K562 (cell line): Measurements from ENCODE around the gene CCDC137. TPM values are rescaled to one million over a fixed set of nuclear protein-coding genes. Genes with fewer than 3 reads are reported as not detected.

Experiments used
- ATAC-seq: fragments of 200-7000 bp; cut with Tn5 transposase; 3 replicates; pipeline ENCODE4 v1.9.1; 2020; ENCODE audit warnings: moderate library complexity
- BruUV-seq: library from RNA; stranded (reverse); fragments of 400-500 nt; replicated peaks from 2 replicates; lab custom pipeline; 2021; lab: Mats Ljungman, UMichigan
- CTCF ChIA-PET: fragments of 300-600 bp; formaldehyde crosslinking; extraction: SDS; loops from one replicate; lab custom pipeline; 2021; ENCODE audit warnings: low intra/inter-chr PET ratio; lab: Yijun Ruan, JAX
- POLR2A ChIA-PET: fragments of 300-600, 350-650 bp; sonication (Branson Sonifier 250); formaldehyde crosslinking; extraction: SDS; loops from one replicate; lab custom pipeline; 2021; ENCODE audit warnings: antibody characterized with exemption, inconsistent platforms; lab: Yijun Ruan, JAX
- DNase-seq, 4 experiments: peaks; one replicate each; pipeline versions ENCODE4 v3.0.0 to v3.0.0-alpha.2; 2011 to 2018; ENCODE audit warnings: low spot score in 3 of 4, mixed read lengths in 3 of 4; ENCODE audit errors: extremely low read depth in 1 of 4
- FAIRE-seq: peaks from 2 replicates; lab custom pipeline; 2011; peaks lifted over from hg19 to GRCh38; lab: Jason Lieb, UNC
- H2AFZ ChIP-seq: 2 replicates; pipeline ENCODE4 v1.6.0; 2011; ENCODE audit warnings: low read depth, low read length, control low read depth, inconsistent platforms
- H3K27ac ChIP-seq: fragments of 200-600 bp; 3 replicates; pipeline ENCODE4 v1.8.0; 2011; ENCODE audit warnings: low read depth, mild to moderate bottlenecking, control low read depth, inconsistent platforms, low read length, moderate library complexity, mixed read lengths; ENCODE audit errors: extremely low read depth
- H3K27me3 ChIP-seq, 2 experiments: fragments of 300-600 bp in 1 of 2; 2 replicates in 1 of 2; 3 replicates in 1 of 2; pipeline versions ENCODE4 v1.6.0 to v1.8.0; 2011; ENCODE audit warnings: inconsistent platforms in 2 of 2, low read length in 2 of 2, mild to moderate bottlenecking in 1 of 2, mixed read lengths in 1 of 2, moderate library complexity in 1 of 2; ENCODE audit not compliant: control insufficient read depth in 2 of 2, insufficient read depth in 2 of 2
- H3K36me3 ChIP-seq: fragments of 300-600 bp; 3 replicates; pipeline ENCODE4 v1.8.0; 2011; ENCODE audit warnings: mild to moderate bottlenecking, low read length, inconsistent platforms; ENCODE audit not compliant: control insufficient read depth, insufficient read depth
- H3K4me1 ChIP-seq, 2 experiments: fragments of 200-600 bp in 1 of 2; replicated peaks in 1 of 2; 2 replicates in 1 of 2; 3 replicates in 1 of 2; pipeline versions ENCODE4 v1.5.1 to v1.8.0; 2011; ENCODE audit warnings: inconsistent platforms in 2 of 2, low read length in 2 of 2, mild to moderate bottlenecking in 1 of 2, mixed read lengths in 1 of 2, moderate library complexity in 1 of 2; ENCODE audit not compliant: control insufficient read depth in 2 of 2, insufficient read depth in 2 of 2
- H3K4me2 ChIP-seq: 2 replicates; pipeline ENCODE4 v1.6.1; 2011; ENCODE audit warnings: low read length, control low read depth, inconsistent platforms, mixed read lengths; ENCODE audit not compliant: insufficient read depth
- H3K4me3 ChIP-seq: fragments of 200-600 bp; sonication (generic), shearing (Covaris generic); 2 replicates; pipeline ENCODE4 v1.5.1; 2016; ENCODE audit warnings: control low read depth, inconsistent platforms
- H3K79me2 ChIP-seq: fragments of 200-600 bp; 3 replicates; pipeline ENCODE4 v1.8.0; 2011; ENCODE audit warnings: low read length, inconsistent platforms; ENCODE audit not compliant: control insufficient read depth, insufficient read depth
- H3K9ac ChIP-seq, 2 experiments: 2 replicates each; pipeline versions ENCODE4 v1.6.0 to v1.6.1; 2011; ENCODE audit warnings: low read depth in 2 of 2, low read length in 2 of 2, control low read depth in 1 of 2, inconsistent platforms in 1 of 2, mild to moderate bottlenecking in 1 of 2, mixed read lengths in 1 of 2; ENCODE audit not compliant: insufficient read depth in 1 of 2
- H3K9me1 ChIP-seq: one replicate; pipeline ENCODE4 v1.6.0; 2011; ENCODE audit warnings: inconsistent platforms, mild to moderate bottlenecking, low read length, moderate library complexity; ENCODE audit not compliant: control insufficient read depth, insufficient read depth
- H3K9me3 ChIP-seq: replicated peaks from 2 replicates; pipeline ENCODE4 v1.5.1; 2011; ENCODE audit warnings: low read depth, low read length, inconsistent platforms; ENCODE audit not compliant: control insufficient read depth, insufficient read depth
- H4K20me1 ChIP-seq: replicated peaks from 2 replicates; pipeline ENCODE4 v1.6.1; 2011; ENCODE audit warnings: low read length, inconsistent platforms, mixed read lengths; ENCODE audit not compliant: control insufficient read depth, insufficient read depth
- BRCA1 ChIP-seq, 2 experiments: fragments of 450-650 bp in 1 of 2; sonication (generic) in 1 of 2; formaldehyde crosslinking in 1 of 2; IDR thresholded peaks; 2 replicates each; pipeline versions ENCODE4 v1.5.0 to v1.6.1; 2017 to 2020; ENCODE audit warnings: mild to moderate bottlenecking in 1 of 2, missing genetic modification reagents in 1 of 2
- DPF2 ChIP-seq: fragments of 450-650 bp; IDR thresholded peaks from 2 replicates; pipeline ENCODE4 v1.6.1; 2016
- GATAD2A ChIP-seq: fragments of 450-650 bp; IDR thresholded peaks from 2 replicates; pipeline ENCODE4 v1.6.1; 2017
- HIVEP1 ChIP-seq: fragments of 250-450 bp; sonication (Bioruptor Pico); IDR thresholded peaks from 2 replicates; pipeline ENCODE4 v1.4.0; 2020; ENCODE audit warnings: mild to moderate bottlenecking
- MAX ChIP-seq: sonication (generic); formaldehyde crosslinking; IDR thresholded peaks from 2 replicates; pipeline ENCODE4 v1.9.0; 2022; ENCODE audit warnings: mild to moderate bottlenecking, missing genetic modification reagents
- MCM7 ChIP-seq, 2 experiments: fragments of 450-650 bp; IDR thresholded peaks; 2 replicates each; pipeline ENCODE4 v1.6.1; 2016 to 2018
- MEIS2 ChIP-seq: fragments of 450-650 bp; IDR thresholded peaks from 2 replicates; pipeline ENCODE4 v1.6.1; 2014; ENCODE audit warnings: mild to moderate bottlenecking; ENCODE audit not compliant: partially characterized antibody
- MYNN ChIP-seq, 2 experiments: sonication (generic); formaldehyde crosslinking in 1 of 2; IDR thresholded peaks; 2 replicates each; pipeline versions ENCODE4 v1.5.0 to v1.6.1; 2016 to 2020; ENCODE audit warnings: antibody characterized with exemption in 1 of 2, missing genetic modification reagents in 1 of 2
- NCOR1 ChIP-seq: fragments of 450-650 bp; IDR thresholded peaks from 2 replicates; pipeline ENCODE4 v1.6.1; 2016; ENCODE audit warnings: mild to moderate bottlenecking, moderate library complexity
- TFAP4 ChIP-seq: sonication (generic); formaldehyde crosslinking; IDR thresholded peaks from 2 replicates; pipeline ENCODE4 v1.8.0; 2022; ENCODE audit warnings: missing genetic modification reagents, mild to moderate bottlenecking, moderate library complexity, borderline replicate concordance
- ZBTB1 ChIP-seq: sonication (generic); formaldehyde crosslinking; IDR thresholded peaks from 2 replicates; pipeline ENCODE4 v1.8.1; 2023; ENCODE audit warnings: missing genetic modification reagents, low read depth, mild to moderate bottlenecking, borderline replicate concordance
- ZNF121 ChIP-seq: sonication (generic); formaldehyde crosslinking; conservative IDR thresholded peaks from 2 replicates; pipeline ENCODE4 v1.8.0; 2022; ENCODE audit warnings: missing genetic modification reagents
- ZNF316 ChIP-seq: fragments of 450-650 bp; IDR thresholded peaks from 2 replicates; pipeline ENCODE4 v1.6.1; 2016
- ZNF324 ChIP-seq: fragments of 250-450 bp; sonication (Bioruptor Pico); IDR thresholded peaks from 2 replicates; pipeline ENCODE4 v1.4.0; 2020; ENCODE audit warnings: mild to moderate bottlenecking
- ZNF586 ChIP-seq: fragments of 450-650 bp; formaldehyde crosslinking; conservative IDR thresholded peaks from 2 replicates; pipeline ENCODE4 v1.4.0; 2020; ENCODE audit warnings: mild to moderate bottlenecking, moderate library complexity
- ZNF699 ChIP-seq: fragments of 250-450 bp; sonication (Bioruptor Pico); IDR thresholded peaks from 2 replicates; pipeline ENCODE4 v1.8.0; 2021; ENCODE audit warnings: mild to moderate bottlenecking, moderate library complexity; ENCODE audit not compliant: insufficient replicate concordance
- ZNF707 ChIP-seq: fragments of 250-450 bp; sonication (Bioruptor Pico); conservative IDR thresholded peaks from 2 replicates; pipeline ENCODE4 v1.8.0; 2022; ENCODE audit warnings: inconsistent platforms, mild to moderate bottlenecking, moderate library complexity
- WGBS: fragments of 100-300 bp; shearing (Covaris generic); methylation state at CpG from one replicate; pipeline ENCODE4 v1.1.6; 2016; ENCODE audit warnings: low coverage, mixed read lengths; ENCODE audit not compliant: insufficient coverage; ENCODE audit errors: missing lambda C conversion rate; 5-methylcytosine and 5-hydroxymethylcytosine counted together
- in situ Hi-C: fragments of 300-500 bp; cut with MboI; formaldehyde crosslinking; loops from 4 replicates; pipeline ENCODE4 v1.15.0; 2018; ENCODE audit warnings: inconsistent platforms, mixed read lengths
- intact Hi-C: fragments of 100-400 bp; cut with micrococcal nuclease; formaldehyde crosslinking; loops from 2 replicates; pipeline ENCODE4 v1.14.2; 2022
- polyA plus RNA-seq, 8 experiments: library from polyadenylated mRNA; depleted of rRNA in 4 of 8; stranded (reverse) in 5 of 8; unstranded in 3 of 8; fragments of >200 nt; fragmentation: Nextera tagmentation in 2 of 8; fragmentation: Illumina TruSeq in 1 of 8; extraction: Ambion mirVana in 2 of 8; extraction: Trizol in 1 of 8; gene quantifications; 2 replicates each; pipeline versions ENCODE4 v1.2.1 to v1.2.3, GENCODE V29; 2011 to 2014; ENCODE audit warnings: inconsistent platforms in 1 of 8, missing spikeins in 1 of 8
- total RNA-seq, 7 experiments: library from RNA; depleted of rRNA in 6 of 7; stranded (reverse); fragments of >200 nt in 6 of 7; fragmentation: Illumina TruSeq in 2 of 7; extraction: Trizol in 2 of 7; gene quantifications; 2 replicates each; pipeline versions ENCODE4 v1.2.1 to v1.2.3, GENCODE V29; 2011 to 2021; ENCODE audit warnings: low replicate concordance in 1 of 7
- TF ChIP-seq, protein P1 (sequence below): fragments of 450-650 bp; IDR thresholded peaks from one replicate; pipeline ENCODE4 v1.6.1; 2018; ENCODE audit warnings: mild to moderate bottlenecking, moderate library complexity; ENCODE audit not compliant: partially characterized antibody
- TF ChIP-seq, protein P2 (sequence below): sonication (generic); formaldehyde crosslinking; IDR thresholded peaks from 2 replicates; pipeline ENCODE4 v1.9.0; 2022; ENCODE audit warnings: mild to moderate bottlenecking, missing genetic modification reagents

The CCDC137 gene
- total and polyA plus RNA-seq, 9 of the 15 experiments (the other 6 are each of a cell fraction or from before 2014, with no cell fraction given) = 2.3 to 68.1 (median 38.3) TPM

DNA sequence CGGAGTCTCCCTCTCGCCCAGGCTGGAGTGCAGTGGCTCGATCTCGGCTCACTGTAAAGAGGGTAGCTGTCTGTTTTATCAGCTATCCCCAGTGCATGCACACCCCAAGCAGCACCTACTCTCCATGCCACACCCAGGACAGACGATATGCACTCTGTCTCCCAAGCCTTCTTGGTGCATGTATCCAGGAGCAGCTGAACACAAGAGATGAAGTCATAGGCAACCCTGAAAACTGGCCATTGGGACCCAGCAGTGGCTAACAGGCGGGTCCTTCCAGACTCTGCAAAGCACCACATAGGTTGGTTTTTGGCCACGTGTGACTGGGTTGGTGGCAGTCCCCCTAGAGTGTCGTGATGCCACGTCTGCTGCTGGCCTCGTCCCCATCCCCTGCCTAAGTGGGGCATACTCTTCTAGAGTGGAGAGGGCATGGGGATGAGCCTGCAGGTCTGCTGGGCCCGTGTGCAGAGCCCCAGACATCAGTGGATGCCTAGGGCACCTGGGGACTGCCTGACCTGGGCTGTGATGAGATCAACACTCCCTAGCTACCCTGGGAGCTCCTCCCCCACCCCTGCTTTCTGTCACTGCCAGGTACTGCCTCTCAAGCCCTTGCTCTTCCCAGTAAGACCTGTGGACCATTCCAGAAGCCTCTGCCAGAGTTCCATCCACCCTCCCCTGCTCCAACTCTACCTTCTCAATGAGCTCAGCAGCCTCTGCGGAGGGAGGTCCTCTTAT is 19.5 kb upstream of the CCDC137 start:
- Histone ChIP-seq H3K27ac (peak overlapping the region; percentile 39; the same call in 2 of the 3 replicates), H3K79me2 (no peaks in the 10 kb centered on the region), H3K4me3 (no peak overlapping the region), H3K4me2 (peak overlapping the region; percentile 69), H3K9me1 (no peaks in the 10 kb centered on the region), H3K9ac (peak overlapping the region; percentile 3 to 57; a peak in 3 of 4 replicates), H3K36me3 (no peaks in the 10 kb centered on the region), H3K27me3 (no peaks in the 10 kb centered on the region), H3K4me1 (peaks cover 20 to 71% of the 10 kb centered on the region in 2 experiments; a peak in 4 of 5 replicates), H3K9me3 (peaks cover 6% of the 10 kb centered on the region), H2AFZ (peak overlapping the region; percentile 78), H4K20me1 (no peaks in the 10 kb centered on the region)
- FAIRE-seq (peak; percentile 96), DNase-seq (peak; percentile 39 to 78 (median 65)), ATAC-seq (peak; percentile 77)
- POLR2A ChIA-PET = interaction anchor here (0.5 to 1.7 kb wide), 5 partner anchors 8 to 495 kb away, joined by 3 to 5 read pairs (median 3); partner anchors contain the start of gene ACTG1
- in situ Hi-C loops (no loop called here), intact Hi-C loops (no loop called here)
- BruUV-seq = no TSS peak
- 20% methylated on average over 12 of the region's 12 CpGs for WGBS
- CTCF ChIA-PET = no interaction called here
- TF ChIP-seq, protein P1, sequence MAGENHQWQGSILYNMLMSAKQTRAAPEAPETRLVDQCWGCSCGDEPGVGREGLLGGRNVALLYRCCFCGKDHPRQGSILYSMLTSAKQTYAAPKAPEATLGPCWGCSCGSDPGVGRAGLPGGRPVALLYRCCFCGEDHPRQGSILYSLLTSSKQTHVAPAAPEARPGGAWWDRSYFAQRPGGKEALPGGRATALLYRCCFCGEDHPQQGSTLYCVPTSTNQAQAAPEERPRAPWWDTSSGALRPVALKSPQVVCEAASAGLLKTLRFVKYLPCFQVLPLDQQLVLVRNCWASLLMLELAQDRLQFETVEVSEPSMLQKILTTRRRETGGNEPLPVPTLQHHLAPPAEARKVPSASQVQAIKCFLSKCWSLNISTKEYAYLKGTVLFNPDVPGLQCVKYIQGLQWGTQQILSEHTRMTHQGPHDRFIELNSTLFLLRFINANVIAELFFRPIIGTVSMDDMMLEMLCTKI = no peak
- TF ChIP-seq HIVEP1 (CRISPR knock-in tag) = no peak
- 0 out of 2 replicates have a peak, but pooled peaks have one; percentile 26 for TF ChIP-seq DPF2
- TF ChIP-seq ZNF707 (CRISPR knock-in tag) = no peak
- TF ChIP-seq MAX (CRISPR knock-in tag) = 0 out of 2 replicates have a peak, but pooled peaks have one; percentile 30
- TF ChIP-seq ZNF699 (CRISPR knock-in tag) = no peak
- TF ChIP-seq NCOR1 = 0 out of 2 replicates have a peak, but pooled peaks have one; percentile 20
- TF ChIP-seq GATAD2A = no peak
- no peak for TF ChIP-seq ZBTB1 (CRISPR knock-in tag)
- TF ChIP-seq ZNF121 (CRISPR knock-in tag) = no peak
- TF ChIP-seq ZNF316 = no peak
- no peak for TF ChIP-seq MCM7 (IDR thresholded peaks at IDR 0.05)
- 0 out of 2 replicates have a peak, but pooled peaks have one; percentile 20 for TF ChIP-seq MYNN (IDR thresholded peaks at IDR 0.05)
- no peak for TF ChIP-seq MYNN (CRISPR knock-in tag; IDR thresholded peaks at IDR 0.05)
- TF ChIP-seq MEIS2 = no peak
- no peak for TF ChIP-seq ZNF324 (CRISPR knock-in tag)
- no peak for TF ChIP-seq BRCA1 (IDR thresholded peaks at IDR 0.05)
- TF ChIP-seq BRCA1 (CRISPR knock-in tag; IDR thresholded peaks at IDR 0.05) = no peak
- TF ChIP-seq, protein P2, sequence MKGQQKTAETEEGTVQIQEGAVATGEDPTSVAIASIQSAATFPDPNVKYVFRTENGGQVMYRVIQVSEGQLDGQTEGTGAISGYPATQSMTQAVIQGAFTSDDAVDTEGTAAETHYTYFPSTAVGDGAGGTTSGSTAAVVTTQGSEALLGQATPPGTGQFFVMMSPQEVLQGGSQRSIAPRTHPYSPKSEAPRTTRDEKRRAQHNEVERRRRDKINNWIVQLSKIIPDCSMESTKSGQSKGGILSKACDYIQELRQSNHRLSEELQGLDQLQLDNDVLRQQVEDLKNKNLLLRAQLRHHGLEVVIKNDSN (CRISPR knock-in tag) = peak; percentile 48; the same call in 1 of the 2 replicates
- TF ChIP-seq TFAP4 (CRISPR knock-in tag) = peak; percentile 27; the same call in 1 of the 2 replicates
- no peak for TF ChIP-seq ZNF586 (CRISPR knock-in tag)
